ENCODE results near the gene NPAS2. TPM values are rescaled to one million over a fixed set of nuclear protein-coding genes. Genes with fewer than 3 reads are reported as not detected.

Gene NPAS2
- total and polyA plus RNA-seq, 2 of the 8 experiments (the other 6 are each of a cell fraction or from before 2014, with no cell fraction given): 1.8 to 1.9 TPM

GRCh38 chr2:100861340-100861739 lies 41.4 kb downstream of the NPAS2 start (continued):
- no peak for TF ChIP-seq CHD7 (IDR thresholded peaks at IDR 0.05; ENCODE audit: insufficient replicate concordance, low read length)
- TF ChIP-seq CBX8 (IDR thresholded peaks at IDR 0.05; ENCODE audit: borderline replicate concordance, low read depth, low read length): no peak
- no peak for TF ChIP-seq CEBPB (IDR thresholded peaks at IDR 0.05; ENCODE audit: low read depth, low read length)
- TF ChIP-seq SP1 (IDR thresholded peaks at IDR 0.05; ENCODE audit: low read depth, low read length): no peak
- TF ChIP-seq SIX5 (IDR thresholded peaks at IDR 0.05; ENCODE audit: low read depth, low read length): no peak
- no peak for TF ChIP-seq EZH2 (IDR thresholded peaks at IDR 0.05; ENCODE audit: low read depth, low read length, severe bottlenecking)
- no peak for TF ChIP-seq GTF2F1 (IDR thresholded peaks at IDR 0.05; ENCODE audit: borderline replicate concordance, low read depth, low read length)
- TF ChIP-seq SRF (IDR thresholded peaks at IDR 0.05; ENCODE audit: low read depth, low read length): no peak
- no peak for TF ChIP-seq USF2 (IDR thresholded peaks at IDR 0.05; ENCODE audit: low read length)
- TF ChIP-seq FOSL1 (IDR thresholded peaks at IDR 0.05; ENCODE audit: insufficient read depth, low read depth, low read length): no peak

All from H1 (cell line).